H1 (cell line): Measurements from ENCODE around the gene PTPN12. TPM values are rescaled to one million over a fixed set of nuclear protein-coding genes. Genes with fewer than 3 reads are reported as not detected.

ENCODE experiments used
- MAX ChIP-seq: IDR thresholded peaks from 2 replicates; pipeline ENCODE4 v1.6.1; 2012; ENCODE audit warnings: inconsistent platforms
- POLR2AphosphoS5 ChIP-seq: IDR thresholded peaks from 2 replicates; pipeline ENCODE4 v1.6.1; 2011; ENCODE audit warnings: low read depth, low read length
- SP1 ChIP-seq: IDR thresholded peaks from 2 replicates; pipeline ENCODE4 v1.6.1; 2011; ENCODE audit warnings: low read depth, low read length
- SP2 ChIP-seq: IDR thresholded peaks from 2 replicates; pipeline ENCODE4 v1.6.1; 2012; ENCODE audit warnings: mild to moderate bottlenecking, low read length, inconsistent platforms
- polyA plus RNA-seq, 7 experiments: library from polyadenylated mRNA; depleted of rRNA in 3 of 7; stranded (reverse) in 5 of 7; unstranded in 2 of 7; fragments of >200 nt in 5 of 7; fragments of 200-250 nt in 2 of 7; gene quantifications; 1 replicate in 5 of 7; 2 replicates in 1 of 7; 4 replicates in 1 of 7; pipeline versions ENCODE4 v1.2.1 to v1.2.3, GENCODE V29; 2011 to 2013; ENCODE audit warnings: missing spikeins in 2 of 7, mixed read lengths in 2 of 7
- total RNA-seq: library from RNA; stranded (reverse); fragmentation: NEBNext Ultra II Directional; extraction: Animal tissue kit (Norgen Biotek cat#: 25700); gene quantifications from 2 replicates; pipeline ENCODE4 v1.2.1, GENCODE V29; 2021

The PTPN12 gene
- total and polyA plus RNA-seq, 2 of the 8 experiments (the other 6 are each of a cell fraction or from before 2014, with no cell fraction given): 39.7 to 132 TPM

GRCh38 chr7:77600952-77601351, 63.9 kb downstream of the PTPN12 start (continued):
- TF ChIP-seq POLR2AphosphoS5 (no peak), SP2 (no peak), MAX (no peak), SP1 (no peak)
